Tibial nerve (tissue), 4 donors: Measurements from ENCODE around the gene KPNA5. TPM values are rescaled to one million over a fixed set of nuclear protein-coding genes. Genes with fewer than 3 reads are reported as not detected.
"Not testable (repeated sequence)": the region's sequence is repeated elsewhere in the genome, so short reads cannot be mapped to it uniquely, and the experiment has no call there.

Source experiments
- DNase-seq, 2 donors: peaks; one replicate each; pipeline ENCODE4 v3.0.0-alpha.2; 2019; ENCODE audit warnings: low spot score in 2 of 2
- H3K27ac ChIP-seq, 4 donors: fragments of 200-600 bp; sonication (generic) in 3 of 4; one replicate each; pipeline ENCODE4 v1.5.1; 2017 to 2019; ENCODE audit warnings: mild to moderate bottlenecking in 1 of 4
- H3K27me3 ChIP-seq, 2 donors: fragments of 200-600 bp; sonication (generic) in 1 of 2; one replicate each; pipeline versions ENCODE4 v1.5.1 to v1.6.0; 2017 to 2019
- H3K36me3 ChIP-seq, 3 donors: fragments of 200-600 bp; sonication (generic); one replicate each; pipeline ENCODE4 v1.5.1; 2018 to 2019
- H3K4me1 ChIP-seq, 4 donors: fragments of 200-600 bp; sonication (generic) in 3 of 4; one replicate each; pipeline ENCODE4 v1.5.1; 2017 to 2019
- H3K4me3 ChIP-seq, 4 donors: fragments of 200-600 bp; sonication (generic) in 3 of 4; one replicate each; pipeline ENCODE4 v1.5.1; 2017 to 2019; ENCODE audit warnings: mild to moderate bottlenecking in 1 of 4, moderate library complexity in 1 of 4
- H3K9me3 ChIP-seq, 4 donors: fragments of 200-600 bp; sonication (generic) in 3 of 4; one replicate each; pipeline ENCODE4 v1.5.1; 2017 to 2019
- CTCF ChIP-seq, 5 experiments: fragments of 200-600 bp in 3 of 5; fragments of 450-650 bp in 2 of 5; sonication (generic) in 3 of 5; IDR thresholded peaks; one replicate each; pipeline ENCODE4 v1.5.1; 2016 to 2019; ENCODE audit warnings: antibody characterized with exemption in 5 of 5, mild to moderate bottlenecking in 3 of 5, moderate library complexity in 2 of 5
- EP300 ChIP-seq, 2 donors: sonication (generic); formaldehyde crosslinking; IDR thresholded peaks; one replicate each; pipeline ENCODE4 v1.6.1; 2017; ENCODE audit warnings: antibody characterized with exemption in 2 of 2, mild to moderate bottlenecking in 1 of 2
- POLR2A ChIP-seq, 2 donors: fragments of 450-650 bp; IDR thresholded peaks; one replicate each; pipeline ENCODE4 v1.6.1; 2017; ENCODE audit warnings: antibody characterized with exemption in 2 of 2, mild to moderate bottlenecking in 2 of 2, moderate library complexity in 2 of 2
- WGBS, 2 donors: methylation state at CpG; one replicate each; pipeline ENCODE4 v1.1.5; 2018; 5-methylcytosine and 5-hydroxymethylcytosine counted together
- total RNA-seq, 4 donors: library from RNA; depleted of rRNA; stranded (reverse); fragments of >200 nt; gene quantifications; one replicate each; pipeline ENCODE4 v1.1.0, GENCODE V29; 2016

KPNA5 gene
- total RNA-seq, 4 donors from 2014 or later = 10.2 to 21.0 (median 12.2) TPM

GRCh38 chr6:116691154-116691553 lies 10.1 kb downstream of the KPNA5 start:
- 92 to 93% methylated on average over 5 of the region's 5 CpGs for WGBS, 2 donors
- H3K4me3 ChIP-seq = no peak overlapping the region
- no peak for DNase-seq

GRCh38 chr6:116692873-116693272 lies 11.9 kb downstream of the KPNA5 start:
- not testable (repeated sequence) for DNase-seq, H3K9me3 ChIP-seq, H3K4me3 ChIP-seq, H3K27ac ChIP-seq, H3K27me3 ChIP-seq
- WGBS, 2 donors = 88 to 96% methylated on average over 4 of the region's 4 CpGs
- peaks cover 0 to 15% (median 0%) of the 10 kb centered on the region in 4 donors for H3K4me1 ChIP-seq
- peaks cover 0 to 30% (median 0%) of the 10 kb centered on the region in 3 donors for H3K36me3 ChIP-seq

More at GRCh38 chr6:116691154-116691553, 10.1 kb downstream of the KPNA5 start:
- H3K27ac ChIP-seq = no peak overlapping the region
- H3K9me3 ChIP-seq = no peaks in the 10 kb centered on the region
- TF ChIP-seq CTCF (IDR thresholded peaks at IDR 0.05) (no peak), EP300 (IDR thresholded peaks at IDR 0.05) (no peak), POLR2A (IDR thresholded peaks at IDR 0.05) (no peak)
- H3K27me3 ChIP-seq = no peaks in the 10 kb centered on the region
- peaks cover 0 to 26% (median 0%) of the 10 kb centered on the region in 4 donors for H3K4me1 ChIP-seq
- peaks cover 0 to 30% (median 0%) of the 10 kb centered on the region in 3 donors for H3K36me3 ChIP-seq

- H3K4me3 ChIP-seq, H3K27me3 ChIP-seq: not testable (repeated sequence)
- WGBS, 2 donors = 96 to 100% methylated on average over 3 of the region's 3 CpGs
Observed at GRCh38 chr6:116693275-116693674, 12.3 kb downstream of the KPNA5 start.

GRCh38 chr6:116695401-116695800 lies 14.4 kb downstream of the KPNA5 start:
- Histone ChIP-seq H3K9me3 (no peaks in the 10 kb centered on the region), H3K27ac (no peak overlapping the region), H3K27me3 (no peaks in the 10 kb centered on the region), H3K4me3 (no peak overlapping the region), H3K4me1 (peaks cover 0 to 10% (median 0%) of the 10 kb centered on the region in 4 donors), H3K36me3 (peaks cover 0 to 36% (median 0%) of the 10 kb centered on the region in 3 donors)
- 56 to 74% methylated on average over 2 of the region's 2 CpGs for WGBS, 2 donors
- no peak for TF ChIP-seq POLR2A (IDR thresholded peaks at IDR 0.05)
- TF ChIP-seq CTCF (IDR thresholded peaks at IDR 0.05) = no peak
- no peak for TF ChIP-seq EP300 (IDR thresholded peaks at IDR 0.05)
- no peak for DNase-seq

More at GRCh38 chr6:116693275-116693674, 12.3 kb downstream of the KPNA5 start:
- not testable (repeated sequence) for H3K9me3 ChIP-seq, H3K27ac ChIP-seq, DNase-seq
- peaks cover 0 to 11% (median 0%) of the 10 kb centered on the region in 4 donors for H3K4me1 ChIP-seq
- H3K36me3 ChIP-seq = peaks cover 0 to 30% (median 0%) of the 10 kb centered on the region in 3 donors

GRCh38 chr6:116697480-116697879 lies 16.5 kb downstream of the KPNA5 start:
- no peak overlapping the region for H3K27ac ChIP-seq
- TF ChIP-seq CTCF (IDR thresholded peaks at IDR 0.05) (no peak), EP300 (IDR thresholded peaks at IDR 0.05) (no peak), POLR2A (IDR thresholded peaks at IDR 0.05) (no peak)
- peaks cover 0 to 33% (median 0%) of the 10 kb centered on the region in 3 donors for H3K36me3 ChIP-seq
- H3K4me1 ChIP-seq = peaks cover 0 to 10% (median 0%) of the 10 kb centered on the region in 4 donors
- no peak overlapping the region for H3K4me3 ChIP-seq
- H3K9me3 ChIP-seq = no peaks in the 10 kb centered on the region
- no peak for DNase-seq
- no peaks in the 10 kb centered on the region for H3K27me3 ChIP-seq

- not testable (repeated sequence) for H3K4me3 ChIP-seq, DNase-seq, H3K4me1 ChIP-seq, H3K9me3 ChIP-seq, H3K27ac ChIP-seq, H3K27me3 ChIP-seq
- 95 to 100% methylated on average over 1 of the region's 1 CpG for WGBS, 2 donors
- peaks cover 0 to 81% (median 0%) of the 10 kb centered on the region in 3 donors for H3K36me3 ChIP-seq
Observed at GRCh38 chr6:116703888-116704287, 22.9 kb downstream of the KPNA5 start.

- Histone ChIP-seq H3K36me3 (peaks cover 0 to 75% (median 0%) of the 10 kb centered on the region in 3 donors), H3K27ac (no peak overlapping the region), H3K4me3 (no peak overlapping the region), H3K27me3 (no peaks in the 10 kb centered on the region), H3K9me3 (no peaks in the 10 kb centered on the region), H3K4me1 (no peaks in the 10 kb centered on the region)
- TF ChIP-seq CTCF (IDR thresholded peaks at IDR 0.05) (no peak), POLR2A (IDR thresholded peaks at IDR 0.05) (no peak), EP300 (IDR thresholded peaks at IDR 0.05) (no peak)
- DNase-seq = no peak
- 87 to 98% methylated on average over 1 of the region's 1 CpG for WGBS, 2 donors
Observed at GRCh38 chr6:116705917-116706316, 24.9 kb downstream of the KPNA5 start.
